ENCODE results near the gene ZCCHC18.
"Not testable (repeated sequence)": the region's sequence is repeated elsewhere in the genome, so short reads cannot be mapped to it uniquely, and the experiment has no call there.

The ZCCHC18 gene

DNA sequence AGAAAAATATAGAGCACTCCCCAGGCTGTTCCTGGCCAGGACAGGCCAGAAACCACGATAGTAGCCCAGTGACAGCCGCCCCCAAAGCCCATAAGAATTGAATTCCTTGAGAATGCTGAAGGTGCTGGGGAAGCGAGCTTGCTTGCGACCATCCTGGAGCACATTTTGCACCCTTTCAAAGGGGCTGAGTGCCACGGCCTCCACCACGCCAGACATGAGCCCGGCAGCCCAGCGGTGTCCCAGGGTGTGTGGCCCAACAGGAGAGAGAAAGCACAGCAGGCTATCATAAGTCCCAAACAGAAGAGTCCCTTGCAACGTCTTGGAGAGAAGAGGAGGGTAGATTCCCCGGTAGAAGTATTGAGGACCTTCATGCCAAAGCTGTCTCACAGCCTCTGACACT lies 7.6 kb upstream of the ZCCHC18 start:
- no peaks in the 10 kb centered on the region for H3K9me3 ChIP-seq (ENCODE audit: control insufficient read depth in 2 of 2, low read length in 2 of 2)
- H3K4me1 ChIP-seq (ENCODE audit: control insufficient read depth in 2 of 2, insufficient read depth in 2 of 2, low read length in 2 of 2): no peaks in the 10 kb centered on the region
- peaks cover under 1 to 4% of the 10 kb centered on the region in 2 donors for H3K27me3 ChIP-seq (ENCODE audit: control insufficient read depth in 2 of 2, insufficient read depth in 2 of 2, low read length in 2 of 2)
- no peak overlapping the region for H3K9ac ChIP-seq (ENCODE audit: low read depth in 1 of 2, low read length in 2 of 2)
- no peak overlapping the region for H3K4me3 ChIP-seq (ENCODE audit: low read length in 2 of 2)
- H3K36me3 ChIP-seq (ENCODE audit: control insufficient read depth in 2 of 2, insufficient read depth in 2 of 2, low read length in 2 of 2): no peaks in the 10 kb centered on the region
- no peak overlapping the region for H3K27ac ChIP-seq (ENCODE audit: low read depth in 2 of 2, low read length in 2 of 2)

DNA sequence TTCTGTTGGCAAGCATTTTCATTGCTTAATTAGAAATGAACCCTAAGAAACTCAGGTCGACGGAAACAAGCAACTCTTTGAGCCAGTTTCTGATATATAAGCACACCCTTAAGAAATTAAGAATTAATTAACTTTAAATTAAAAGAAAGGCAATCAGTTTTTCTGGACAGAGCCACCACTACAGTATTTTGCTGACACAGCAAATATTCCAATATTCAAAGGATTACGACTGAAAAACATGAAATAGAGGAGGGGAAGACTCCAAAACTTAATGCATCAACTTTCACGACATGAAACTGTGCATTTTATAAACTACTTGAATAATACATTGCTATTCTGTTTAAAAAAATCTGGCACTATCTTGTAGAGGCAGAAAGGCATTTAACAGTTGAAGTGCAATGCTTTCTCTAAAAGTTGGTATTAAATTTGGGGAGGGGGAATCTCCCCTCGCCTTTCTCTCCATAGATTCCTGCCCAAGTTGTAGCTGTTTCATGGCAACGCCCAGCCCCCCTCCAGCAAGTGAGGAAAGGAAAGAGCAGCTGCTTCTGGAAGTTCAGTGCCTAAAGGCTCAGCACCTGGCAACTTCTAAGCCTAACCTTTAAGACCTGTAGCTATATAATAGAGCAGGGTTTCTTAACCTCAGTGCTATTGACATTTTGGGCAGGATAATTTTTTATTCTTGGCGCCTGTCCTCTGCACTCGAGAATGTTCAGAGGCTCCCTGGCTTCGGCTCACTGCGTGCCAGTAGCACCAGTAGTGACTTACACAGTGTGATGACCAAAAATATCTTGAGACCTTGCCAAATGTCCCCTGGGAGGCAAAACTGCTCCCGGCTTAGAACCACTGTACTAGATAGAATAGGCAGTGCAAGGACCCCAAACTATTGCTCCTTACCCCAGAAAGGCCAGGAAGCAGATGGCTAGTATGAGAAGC lies 6.7 kb upstream of the ZCCHC18 start:
- Histone ChIP-seq H3K9ac (ENCODE audit: low read depth in 1 of 2, low read length in 2 of 2) (no peak overlapping the region), H3K4me1 (ENCODE audit: control insufficient read depth in 2 of 2, insufficient read depth in 2 of 2, low read length in 2 of 2) (no peaks in the 10 kb centered on the region), H3K4me3 (ENCODE audit: low read length in 2 of 2) (no peak overlapping the region), H3K9me3 (ENCODE audit: control insufficient read depth in 2 of 2, low read length in 2 of 2) (no peaks in the 10 kb centered on the region), H3K27me3 (ENCODE audit: control insufficient read depth in 2 of 2, insufficient read depth in 2 of 2, low read length in 2 of 2) (peaks cover 3 to 4% of the 10 kb centered on the region in 2 donors), H3K36me3 (ENCODE audit: control insufficient read depth in 2 of 2, insufficient read depth in 2 of 2, low read length in 2 of 2) (no peaks in the 10 kb centered on the region), H3K27ac (ENCODE audit: low read depth in 2 of 2, low read length in 2 of 2) (no peak overlapping the region)

DNA sequence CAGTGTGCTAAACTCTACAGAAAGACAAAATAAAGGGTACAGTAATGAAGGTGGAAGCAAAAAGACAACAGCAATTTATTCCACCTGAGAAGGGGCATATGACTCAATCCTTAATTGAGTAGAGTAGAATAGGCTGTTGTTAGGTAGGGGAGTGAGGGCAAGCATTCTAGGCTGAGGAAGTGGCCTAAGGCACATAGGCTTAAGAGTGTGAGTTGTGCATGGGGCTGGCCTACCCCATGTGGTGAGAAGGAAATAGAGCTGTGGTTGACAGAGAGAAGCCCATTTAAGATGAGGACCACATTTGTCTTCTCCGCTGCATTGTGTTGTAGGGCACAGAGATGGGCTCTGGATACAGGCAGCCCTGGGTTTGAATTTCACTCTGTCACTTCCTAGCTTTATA lies 3.4 kb upstream of the ZCCHC18 start:
- Histone ChIP-seq H3K27me3 (ENCODE audit: control insufficient read depth in 2 of 2, insufficient read depth in 2 of 2, low read length in 2 of 2) (peaks cover 12 to 14% of the 10 kb centered on the region in 2 donors), H3K9me3 (ENCODE audit: control insufficient read depth in 2 of 2, low read length in 2 of 2) (no peaks in the 10 kb centered on the region), H3K36me3 (ENCODE audit: control insufficient read depth in 2 of 2, insufficient read depth in 2 of 2, low read length in 2 of 2) (no peaks in the 10 kb centered on the region), H3K9ac (ENCODE audit: low read depth in 1 of 2, low read length in 2 of 2) (no peak overlapping the region), H3K4me3 (ENCODE audit: low read length in 2 of 2) (no peak overlapping the region), H3K4me1 (ENCODE audit: control insufficient read depth in 2 of 2, insufficient read depth in 2 of 2, low read length in 2 of 2) (peaks cover 0 to 2% of the 10 kb centered on the region in 2 donors), H3K27ac (ENCODE audit: low read depth in 2 of 2, low read length in 2 of 2) (no peak overlapping the region)

DNA sequence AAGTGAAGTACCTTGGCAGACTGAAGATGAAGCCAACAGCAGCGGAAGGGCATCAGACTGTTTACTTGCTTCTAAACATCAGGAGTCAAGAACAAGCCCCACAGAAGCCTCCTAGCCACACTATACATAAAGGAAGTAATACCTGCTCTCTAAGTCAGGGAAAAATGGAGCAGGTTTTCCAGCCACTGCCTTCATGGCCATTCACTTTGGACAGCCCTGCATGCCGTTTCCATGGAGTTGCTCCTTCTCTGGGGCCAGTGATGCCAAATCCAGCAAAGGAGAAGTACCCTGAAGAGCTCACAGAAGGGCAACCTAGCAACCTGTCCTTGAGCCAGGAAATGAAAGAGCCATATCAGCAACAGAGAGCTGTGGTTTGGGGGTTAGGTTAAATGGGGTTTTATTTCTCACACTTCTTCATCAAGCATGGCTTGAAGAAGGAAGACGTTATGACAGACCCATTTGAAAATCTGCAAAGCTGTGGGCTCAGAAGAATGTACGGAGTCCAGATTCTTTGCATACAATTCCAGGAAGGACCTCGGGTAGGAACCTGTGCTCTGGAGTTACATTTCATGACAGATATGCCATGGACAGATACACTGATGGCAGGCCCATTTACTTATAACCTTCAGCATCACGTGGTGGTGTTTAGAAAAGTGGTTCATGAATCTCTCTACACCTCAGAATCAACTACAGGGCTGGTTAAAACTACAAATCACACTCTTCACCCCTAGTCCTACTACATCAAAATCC lies 1.7 kb upstream of the ZCCHC18 start:
- not testable (repeated sequence) for H3K36me3 ChIP-seq (ENCODE audit: control insufficient read depth in 2 of 2, insufficient read depth in 2 of 2, low read length in 2 of 2); H3K4me1 ChIP-seq (ENCODE audit: control insufficient read depth in 2 of 2, insufficient read depth in 2 of 2, low read length in 2 of 2); H3K9me3 ChIP-seq (ENCODE audit: control insufficient read depth in 2 of 2, low read length in 2 of 2); H3K9ac ChIP-seq (ENCODE audit: low read depth in 1 of 2, low read length in 2 of 2); H3K27ac ChIP-seq (ENCODE audit: low read depth in 2 of 2, low read length in 2 of 2); H3K4me3 ChIP-seq (ENCODE audit: low read length in 2 of 2)
- H3K27me3 ChIP-seq (ENCODE audit: control insufficient read depth in 2 of 2, insufficient read depth in 2 of 2, low read length in 2 of 2): peaks cover 12 to 14% of the 10 kb centered on the region in 2 donors

DNA sequence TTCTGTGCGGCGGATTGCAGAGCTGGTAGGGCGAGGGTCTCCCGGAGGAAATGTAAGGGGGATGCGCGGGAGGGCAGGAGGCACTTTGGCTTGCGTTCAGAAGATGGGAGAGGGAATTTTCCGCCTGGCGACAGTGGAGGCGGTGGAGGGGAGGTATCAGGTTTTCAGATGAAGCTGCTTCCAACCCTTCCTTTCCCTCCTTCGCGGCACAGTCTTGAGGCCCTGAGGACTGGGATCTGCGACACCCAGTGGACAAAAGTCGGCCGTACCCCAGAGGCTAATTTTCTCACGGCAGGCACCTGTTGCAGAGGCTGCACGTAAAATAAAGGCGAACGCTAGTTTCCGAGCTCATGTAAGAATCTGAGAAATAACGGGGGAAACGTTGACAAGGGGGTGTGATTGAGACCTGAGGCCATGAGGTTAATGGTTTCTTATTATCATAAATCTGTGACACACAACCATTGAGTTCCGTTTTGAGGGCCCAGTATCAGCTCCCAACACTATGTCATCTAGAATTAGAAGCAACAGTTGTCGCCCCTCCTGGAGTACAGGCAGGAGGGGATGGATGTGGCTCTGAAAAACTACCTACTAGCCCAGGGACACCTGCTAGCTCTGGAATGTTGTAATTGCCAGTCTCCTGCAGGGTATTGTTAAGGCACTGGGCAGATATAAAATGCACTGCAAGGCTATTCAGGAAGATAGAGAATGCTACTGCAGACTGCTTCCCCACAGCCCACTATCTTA lies 1.1 kb downstream of the ZCCHC18 start:
- H3K9me3 ChIP-seq (ENCODE audit: control insufficient read depth in 2 of 2, low read length in 2 of 2): no peaks in the 10 kb centered on the region
- H3K27me3 ChIP-seq (ENCODE audit: control insufficient read depth in 2 of 2, insufficient read depth in 2 of 2, low read length in 2 of 2): peaks cover 12 to 14% of the 10 kb centered on the region in 2 donors
- H3K4me1 ChIP-seq (ENCODE audit: control insufficient read depth in 2 of 2, insufficient read depth in 2 of 2, low read length in 2 of 2): peaks cover 0 to 2% of the 10 kb centered on the region in 2 donors
- H3K9ac ChIP-seq (ENCODE audit: low read depth in 1 of 2, low read length in 2 of 2): no peak overlapping the region
- no peak overlapping the region for H3K27ac ChIP-seq (ENCODE audit: low read depth in 2 of 2, low read length in 2 of 2)
- no peaks in the 10 kb centered on the region for H3K36me3 ChIP-seq (ENCODE audit: control insufficient read depth in 2 of 2, insufficient read depth in 2 of 2, low read length in 2 of 2)
- peak overlapping the region; percentile 38 to 66 for H3K4me3 ChIP-seq (ENCODE audit: low read length in 2 of 2)

DNA sequence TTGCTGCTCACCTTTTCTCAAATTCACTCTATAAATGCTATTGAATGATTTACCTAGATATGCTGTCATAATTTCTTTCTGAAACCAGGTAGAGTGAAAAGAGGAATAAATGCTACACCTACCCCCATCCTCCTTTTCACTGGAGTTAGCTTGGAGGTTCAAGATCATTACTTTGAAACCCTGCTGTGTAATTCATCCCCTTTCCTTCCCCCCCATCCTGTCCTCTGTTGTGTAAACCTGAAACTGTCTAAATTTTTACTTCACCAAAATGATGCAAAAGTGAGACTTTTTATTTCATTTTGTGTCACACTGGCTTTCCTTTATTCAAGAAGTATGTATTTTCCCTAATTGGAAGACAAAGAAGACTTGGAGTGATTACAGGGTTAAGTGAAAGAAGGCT lies 5.4 kb downstream of the ZCCHC18 start:
- H3K9me3 ChIP-seq (ENCODE audit: control insufficient read depth in 2 of 2, low read length in 2 of 2): no peaks in the 10 kb centered on the region
- H3K27ac ChIP-seq (ENCODE audit: low read depth in 2 of 2, low read length in 2 of 2): no peak overlapping the region
- H3K27me3 ChIP-seq (ENCODE audit: control insufficient read depth in 2 of 2, insufficient read depth in 2 of 2, low read length in 2 of 2): peaks cover 0 to 5% of the 10 kb centered on the region in 2 donors
- H3K9ac ChIP-seq (ENCODE audit: low read depth in 1 of 2, low read length in 2 of 2): no peak overlapping the region
- H3K4me3 ChIP-seq (ENCODE audit: low read length in 2 of 2): no peak overlapping the region
- H3K36me3 ChIP-seq (ENCODE audit: control insufficient read depth in 2 of 2, insufficient read depth in 2 of 2, low read length in 2 of 2): no peaks in the 10 kb centered on the region
- peaks cover 0 to 2% of the 10 kb centered on the region in 2 donors for H3K4me1 ChIP-seq (ENCODE audit: control insufficient read depth in 2 of 2, insufficient read depth in 2 of 2, low read length in 2 of 2)

DNA sequence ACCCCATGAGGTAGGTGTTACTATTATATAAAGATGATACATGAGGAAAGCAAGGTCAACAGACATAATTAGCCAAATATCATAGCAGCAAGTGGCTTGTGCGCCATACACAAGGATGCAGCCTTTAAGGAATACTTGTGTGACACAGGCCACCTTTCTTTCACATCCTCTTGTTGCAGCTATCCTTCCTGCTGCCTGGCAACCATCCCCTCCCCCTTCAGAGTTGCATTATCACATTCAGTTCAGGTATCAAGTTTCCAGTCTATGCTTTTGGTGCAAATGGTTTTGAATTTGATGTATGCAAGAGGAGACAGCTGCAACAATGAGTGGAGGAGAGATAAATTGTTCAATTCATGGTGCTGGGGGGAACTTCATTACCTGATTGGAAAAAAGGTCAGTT lies 6.4 kb downstream of the ZCCHC18 start:
- Histone ChIP-seq H3K9me3 (ENCODE audit: control insufficient read depth in 2 of 2, low read length in 2 of 2) (no peaks in the 10 kb centered on the region), H3K27ac (ENCODE audit: low read depth in 2 of 2, low read length in 2 of 2) (no peak overlapping the region), H3K4me3 (ENCODE audit: low read length in 2 of 2) (no peak overlapping the region), H3K9ac (ENCODE audit: low read depth in 1 of 2, low read length in 2 of 2) (no peak overlapping the region), H3K36me3 (ENCODE audit: control insufficient read depth in 2 of 2, insufficient read depth in 2 of 2, low read length in 2 of 2) (no peaks in the 10 kb centered on the region), H3K27me3 (ENCODE audit: control insufficient read depth in 2 of 2, insufficient read depth in 2 of 2, low read length in 2 of 2) (peaks cover 0 to 4% of the 10 kb centered on the region in 2 donors), H3K4me1 (ENCODE audit: control insufficient read depth in 2 of 2, insufficient read depth in 2 of 2, low read length in 2 of 2) (no peaks in the 10 kb centered on the region)

DNA sequence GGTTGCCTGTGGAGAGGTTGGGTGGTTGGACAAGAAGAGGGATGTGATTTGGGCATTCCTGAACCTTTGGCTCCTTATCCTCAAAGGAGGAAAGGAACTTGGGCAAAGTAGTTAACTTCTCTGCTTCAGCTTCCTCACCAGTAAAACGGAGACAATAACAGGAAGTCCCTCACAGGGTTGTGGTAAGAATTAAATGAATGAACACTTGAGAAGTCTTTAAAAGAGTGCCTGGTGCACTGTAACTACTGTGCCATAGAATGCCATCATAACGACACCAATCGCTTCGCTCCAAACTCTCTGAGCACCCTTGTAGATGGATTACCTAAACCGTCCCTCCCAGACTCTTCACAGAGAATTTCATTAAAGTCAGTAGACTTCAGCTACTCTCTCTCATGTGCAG lies 10.5 kb downstream of the ZCCHC18 start:
- Histone ChIP-seq H3K9ac (ENCODE audit: low read depth in 1 of 2, low read length in 2 of 2) (no peak overlapping the region), H3K36me3 (ENCODE audit: control insufficient read depth in 2 of 2, insufficient read depth in 2 of 2, low read length in 2 of 2) (peaks cover 2% of the 10 kb centered on the region in 2 donors), H3K27ac (ENCODE audit: low read depth in 2 of 2, low read length in 2 of 2) (no peak overlapping the region), H3K4me3 (ENCODE audit: low read length in 2 of 2) (no peak overlapping the region), H3K27me3 (ENCODE audit: control insufficient read depth in 2 of 2, insufficient read depth in 2 of 2, low read length in 2 of 2) (peaks cover 0 to 2% of the 10 kb centered on the region in 2 donors), H3K4me1 (ENCODE audit: control insufficient read depth in 2 of 2, insufficient read depth in 2 of 2, low read length in 2 of 2) (no peaks in the 10 kb centered on the region), H3K9me3 (ENCODE audit: control insufficient read depth in 2 of 2, low read length in 2 of 2) (no peaks in the 10 kb centered on the region)

DNA sequence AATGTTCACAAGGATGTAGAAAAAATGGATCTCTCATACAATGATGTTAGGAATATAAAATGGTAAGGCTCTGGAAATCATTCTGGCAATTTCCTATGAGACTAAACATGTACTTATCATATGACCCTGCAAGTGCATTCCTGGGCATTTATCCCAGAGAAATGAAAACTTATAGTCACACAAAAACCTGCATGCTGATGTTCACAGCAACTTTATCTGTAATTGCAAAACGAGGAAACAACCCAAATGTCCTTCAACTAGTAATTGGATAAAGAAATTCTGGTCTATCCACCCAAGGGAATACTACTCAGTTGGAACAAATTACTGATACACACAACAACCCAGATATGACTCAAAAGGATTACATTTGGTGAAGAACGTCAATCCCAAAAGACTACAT lies 14.5 kb downstream of the ZCCHC18 start:
- no peak overlapping the region for H3K9ac ChIP-seq (ENCODE audit: low read depth in 1 of 2, low read length in 2 of 2)
- H3K9me3 ChIP-seq (ENCODE audit: control insufficient read depth in 2 of 2, low read length in 2 of 2): no peaks in the 10 kb centered on the region
- H3K36me3 ChIP-seq (ENCODE audit: control insufficient read depth in 2 of 2, insufficient read depth in 2 of 2, low read length in 2 of 2): peaks cover 10 to 12% of the 10 kb centered on the region in 2 donors
- H3K27me3 ChIP-seq (ENCODE audit: control insufficient read depth in 2 of 2, insufficient read depth in 2 of 2, low read length in 2 of 2): peaks cover 0 to 3% of the 10 kb centered on the region in 2 donors
- no peaks in the 10 kb centered on the region for H3K4me1 ChIP-seq (ENCODE audit: control insufficient read depth in 2 of 2, insufficient read depth in 2 of 2, low read length in 2 of 2)
- no peak overlapping the region for H3K27ac ChIP-seq (ENCODE audit: low read depth in 2 of 2, low read length in 2 of 2)
- no peak overlapping the region for H3K4me3 ChIP-seq (ENCODE audit: low read length in 2 of 2)
